GM23338 (cell line): ENCODE measurements around the gene UBN1. TPM values are rescaled to one million over a fixed set of nuclear protein-coding genes. Genes with fewer than 3 reads are reported as not detected.

Experiments used
- ATAC-seq: fragments of 200-7000 bp; cut with Tn5 transposase; 3 replicates; pipeline ENCODE4 v1.9.1; 2020
- DNase-seq: peaks from one replicate; pipeline ENCODE4 v3.0.0-alpha.2; 2015; ENCODE audit warnings: low spot score
- H2AFZ ChIP-seq: fragments of 200-600 bp; sonication (generic); 2 replicates; pipeline ENCODE4 v1.8.0; 2016; ENCODE audit warnings: antibody characterized with exemption, mild to moderate bottlenecking, moderate library complexity
- H3F3A ChIP-seq: fragments of 200-600 bp; sonication (generic); replicated peaks from 2 replicates; pipeline ENCODE4 v1.8.0; 2017; ENCODE audit warnings: antibody characterized with exemption, mixed run types, low read depth
- H3K27ac ChIP-seq: fragments of 200-600 bp; sonication (generic); 2 replicates; pipeline ENCODE4 v1.6.1; 2016; ENCODE audit warnings: low read depth
- H3K27me3 ChIP-seq: fragments of 200-600 bp; sonication (generic); 2 replicates; pipeline ENCODE4 v1.8.0; 2016; ENCODE audit warnings: mild to moderate bottlenecking, mixed run types, moderate library complexity; ENCODE audit not compliant: insufficient read depth
- H3K36me3 ChIP-seq: fragments of 200-600 bp; sonication (generic); 2 replicates; pipeline ENCODE4 v1.8.0; 2016; ENCODE audit warnings: mild to moderate bottlenecking; ENCODE audit not compliant: insufficient read depth
- H3K4me1 ChIP-seq: fragments of 200-600 bp; sonication (generic); 2 replicates; pipeline ENCODE4 v1.8.0; 2016; ENCODE audit warnings: mild to moderate bottlenecking, moderate library complexity; ENCODE audit not compliant: insufficient read depth
- H3K4me2 ChIP-seq: fragments of 200-600 bp; sonication (generic); 2 replicates; pipeline ENCODE4 v1.7.1; 2017; ENCODE audit warnings: mixed run types
- H3K4me3 ChIP-seq: fragments of 200-600 bp; sonication (generic); 2 replicates; pipeline ENCODE4 v1.6.1; 2016; ENCODE audit warnings: mixed run types
- H3K79me2 ChIP-seq: fragments of 200-600 bp; sonication (generic); replicated peaks from 2 replicates; pipeline ENCODE4 v1.8.0; 2017; ENCODE audit warnings: mild to moderate bottlenecking; ENCODE audit not compliant: insufficient read depth
- H3K9me2 ChIP-seq: fragments of 200-600 bp; sonication (generic); 2 replicates; pipeline ENCODE4 v1.8.0; 2017; ENCODE audit not compliant: insufficient read depth
- H4K20me1 ChIP-seq: fragments of 200-600 bp; sonication (generic); replicated peaks from 2 replicates; pipeline ENCODE4 v1.8.0; 2017; ENCODE audit warnings: mild to moderate bottlenecking; ENCODE audit not compliant: insufficient read depth
- H3K27ac Mint-ChIP-seq: 2 replicates; pipeline ENCODE4 v1.8.0; 2020; ENCODE audit warnings: inconsistent platforms, mild to moderate bottlenecking, moderate library complexity, mixed read lengths
- H3K27me3 Mint-ChIP-seq: 3 replicates; pipeline ENCODE4 v1.8.0; 2022; ENCODE audit warnings: low read depth, mild to moderate bottlenecking, moderate library complexity, mixed read lengths, inconsistent platforms; ENCODE audit not compliant: insufficient read depth, poor library complexity
- H3K36me3 Mint-ChIP-seq: 3 replicates; pipeline ENCODE4 v1.8.0; 2021; ENCODE audit warnings: low read depth, mild to moderate bottlenecking, inconsistent platforms, moderate library complexity, mixed read lengths
- H3K4me1 Mint-ChIP-seq: 3 replicates; pipeline ENCODE4 v1.8.0; 2020; ENCODE audit warnings: mild to moderate bottlenecking, inconsistent platforms, mixed read lengths
- H3K4me3 Mint-ChIP-seq: 3 replicates; pipeline ENCODE4 v1.8.0; 2021; ENCODE audit warnings: moderate library complexity, mild to moderate bottlenecking, inconsistent platforms, mixed read lengths
- H3K9me3 Mint-ChIP-seq: 3 replicates; pipeline ENCODE4 v1.8.0; 2020; ENCODE audit warnings: moderate library complexity, mild to moderate bottlenecking, inconsistent platforms, mixed read lengths
- EZH2phosphoT487 ChIP-seq: fragments of 200-600 bp; sonication (generic); IDR thresholded peaks from one replicate; pipeline ENCODE4 v1.8.1; 2018; ENCODE audit warnings: antibody characterized with exemption; ENCODE audit not compliant: unreplicated experiment
- JUNB ChIP-seq: IDR thresholded peaks from one replicate; pipeline ENCODE4 v1.6.1; 2016; ENCODE audit warnings: antibody characterized with exemption; ENCODE audit not compliant: unreplicated experiment
- ZNF331 ChIP-seq: fragments of 250-450 bp; sonication (Bioruptor Pico); IDR thresholded peaks from 2 replicates; pipeline ENCODE4 v1.5.0; 2020; ENCODE audit warnings: low read depth, mild to moderate bottlenecking, moderate library complexity
- polyA plus RNA-seq: library from polyadenylated mRNA; unstranded; fragments of >200 nt; fragmentation: Nextera tagmentation; extraction: Ambion mirVana; gene quantifications from 2 replicates; pipeline ENCODE4 v1.2.1, GENCODE V29; 2016
- total RNA-seq: library from RNA; depleted of rRNA; stranded (reverse); fragments of >200 nt; shearing (Covaris generic); gene quantifications from 2 replicates; pipeline ENCODE4 v1.2.3, GENCODE V29; 2014
- TF ChIP-seq, protein P1 (sequence below): fragments of 250-450 bp; sonication (Bioruptor Pico); IDR thresholded peaks from 2 replicates; pipeline ENCODE4 v1.5.0; 2020; ENCODE audit warnings: mild to moderate bottlenecking, moderate library complexity
- TF ChIP-seq, protein P2 (sequence below): IDR thresholded peaks from 2 replicates; pipeline ENCODE4 v1.6.1; 2016; ENCODE audit warnings: antibody characterized with exemption
- TF ChIP-seq, protein P3 (sequence below), 2 experiments: fragments of 200-600 bp in 1 of 2; sonication (generic) in 1 of 2; conservative IDR thresholded peaks; 2 replicates each; pipeline versions ENCODE4 v1.5.1 to v1.6.1; 2016 to 2017; ENCODE audit warnings: antibody characterized with exemption in 2 of 2, low read depth in 2 of 2, mild to moderate bottlenecking in 2 of 2, moderate library complexity in 1 of 2

UBN1 gene
- total and polyA plus RNA-seq, 2 experiments from 2014 or later, result 18.3 to 46.8 TPM

DNA sequence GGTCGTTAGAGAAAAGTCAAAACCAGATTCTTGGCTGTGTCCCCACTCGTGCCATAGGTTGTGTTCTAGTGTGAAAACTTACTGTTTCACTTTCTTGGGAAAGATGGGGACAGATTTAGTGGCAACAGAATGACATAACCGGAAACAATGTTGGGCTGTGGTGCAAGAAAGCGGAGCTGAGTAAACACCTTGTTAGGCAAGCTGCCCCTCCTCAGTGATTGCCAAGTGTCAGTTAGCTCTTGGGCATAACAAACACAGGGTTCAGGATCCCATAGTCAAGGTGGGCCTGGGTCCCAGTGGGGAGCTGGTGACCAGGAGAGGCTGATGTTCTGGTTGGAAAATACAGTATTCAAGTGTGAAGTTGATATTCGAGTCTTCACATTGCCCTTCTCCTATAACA lies 15.4 kb downstream of the UBN1 start (continued):
- TF ChIP-seq, protein P1, sequence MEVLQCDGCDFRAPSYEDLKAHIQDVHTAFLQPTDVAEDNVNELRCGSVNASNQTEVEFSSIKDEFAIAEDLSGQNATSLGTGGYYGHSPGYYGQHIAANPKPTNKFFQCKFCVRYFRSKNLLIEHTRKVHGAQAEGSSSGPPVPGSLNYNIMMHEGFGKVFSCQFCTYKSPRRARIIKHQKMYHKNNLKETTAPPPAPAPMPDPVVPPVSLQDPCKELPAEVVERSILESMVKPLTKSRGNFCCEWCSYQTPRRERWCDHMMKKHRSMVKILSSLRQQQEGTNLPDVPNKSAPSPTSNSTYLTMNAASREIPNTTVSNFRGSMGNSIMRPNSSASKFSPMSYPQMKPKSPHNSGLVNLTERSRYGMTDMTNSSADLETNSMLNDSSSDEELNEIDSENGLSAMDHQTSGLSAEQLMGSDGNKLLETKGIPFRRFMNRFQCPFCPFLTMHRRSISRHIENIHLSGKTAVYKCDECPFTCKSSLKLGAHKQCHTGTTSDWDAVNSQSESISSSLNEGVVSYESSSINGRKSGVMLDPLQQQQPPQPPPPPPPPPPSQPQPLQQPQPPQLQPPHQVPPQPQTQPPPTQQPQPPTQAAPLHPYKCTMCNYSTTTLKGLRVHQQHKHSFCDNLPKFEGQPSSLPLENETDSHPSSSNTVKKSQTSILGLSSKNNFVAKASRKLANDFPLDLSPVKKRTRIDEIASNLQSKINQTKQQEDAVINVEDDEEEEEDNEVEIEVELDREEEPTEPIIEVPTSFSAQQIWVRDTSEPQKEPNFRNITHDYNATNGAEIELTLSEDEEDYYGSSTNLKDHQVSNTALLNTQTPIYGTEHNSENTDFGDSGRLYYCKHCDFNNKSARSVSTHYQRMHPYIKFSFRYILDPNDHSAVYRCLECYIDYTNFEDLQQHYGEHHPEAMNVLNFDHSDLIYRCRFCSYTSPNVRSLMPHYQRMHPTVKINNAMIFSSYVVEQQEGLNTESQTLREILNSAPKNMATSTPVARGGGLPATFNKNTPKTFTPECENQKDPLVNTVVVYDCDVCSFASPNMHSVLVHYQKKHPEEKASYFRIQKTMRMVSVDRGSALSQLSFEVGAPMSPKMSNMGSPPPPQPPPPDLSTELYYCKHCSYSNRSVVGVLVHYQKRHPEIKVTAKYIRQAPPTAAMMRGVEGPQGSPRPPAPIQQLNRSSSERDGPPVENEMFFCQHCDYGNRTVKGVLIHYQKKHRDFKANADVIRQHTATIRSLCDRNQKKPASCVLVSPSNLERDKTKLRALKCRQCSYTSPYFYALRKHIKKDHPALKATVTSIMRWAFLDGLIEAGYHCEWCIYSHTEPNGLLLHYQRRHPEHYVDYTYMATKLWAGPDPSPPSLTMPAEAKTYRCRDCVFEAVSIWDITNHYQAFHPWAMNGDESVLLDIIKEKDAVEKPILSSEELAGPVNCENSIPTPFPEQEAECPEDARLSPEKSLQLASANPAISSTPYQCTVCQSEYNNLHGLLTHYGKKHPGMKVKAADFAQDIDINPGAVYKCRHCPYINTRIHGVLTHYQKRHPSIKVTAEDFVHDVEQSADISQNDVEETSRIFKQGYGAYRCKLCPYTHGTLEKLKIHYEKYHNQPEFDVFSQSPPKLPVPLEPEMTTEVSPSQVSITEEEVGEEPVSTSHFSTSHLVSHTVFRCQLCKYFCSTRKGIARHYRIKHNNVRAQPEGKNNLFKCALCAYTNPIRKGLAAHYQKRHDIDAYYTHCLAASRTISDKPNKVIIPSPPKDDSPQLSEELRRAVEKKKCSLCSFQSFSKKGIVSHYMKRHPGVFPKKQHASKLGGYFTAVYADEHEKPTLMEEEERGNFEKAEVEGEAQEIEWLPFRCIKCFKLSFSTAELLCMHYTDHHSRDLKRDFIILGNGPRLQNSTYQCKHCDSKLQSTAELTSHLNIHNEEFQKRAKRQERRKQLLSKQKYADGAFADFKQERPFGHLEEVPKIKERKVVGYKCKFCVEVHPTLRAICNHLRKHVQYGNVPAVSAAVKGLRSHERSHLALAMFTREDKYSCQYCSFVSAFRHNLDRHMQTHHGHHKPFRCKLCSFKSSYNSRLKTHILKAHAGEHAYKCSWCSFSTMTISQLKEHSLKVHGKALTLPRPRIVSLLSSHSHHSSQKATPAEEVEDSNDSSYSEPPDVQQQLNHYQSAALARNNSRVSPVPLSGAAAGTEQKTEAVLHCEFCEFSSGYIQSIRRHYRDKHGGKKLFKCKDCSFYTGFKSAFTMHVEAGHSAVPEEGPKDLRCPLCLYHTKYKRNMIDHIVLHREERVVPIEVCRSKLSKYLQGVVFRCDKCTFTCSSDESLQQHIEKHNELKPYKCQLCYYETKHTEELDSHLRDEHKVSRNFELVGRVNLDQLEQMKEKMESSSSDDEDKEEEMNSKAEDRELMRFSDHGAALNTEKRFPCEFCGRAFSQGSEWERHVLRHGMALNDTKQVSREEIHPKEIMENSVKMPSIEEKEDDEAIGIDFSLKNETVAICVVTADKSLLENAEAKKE (CRISPR knock-in tag), result no peak

DNA sequence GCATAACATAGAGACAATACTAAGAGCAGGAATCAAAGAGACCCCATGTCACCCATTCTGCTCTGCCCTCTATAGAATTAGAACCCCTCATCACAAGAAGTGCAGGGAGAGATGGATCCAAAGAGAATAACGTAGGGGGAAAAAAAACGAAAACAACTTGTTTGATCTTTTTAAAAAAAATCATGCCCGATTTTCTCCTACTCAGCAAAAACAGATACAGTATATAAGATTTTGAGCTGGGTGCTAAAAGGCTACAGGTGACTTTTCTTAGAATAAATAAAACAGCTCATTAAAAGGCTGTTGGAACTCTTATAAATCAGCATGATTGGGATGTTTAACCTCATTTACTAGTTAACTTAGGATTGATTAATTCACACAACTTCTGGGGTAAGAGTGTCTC lies 17.4 kb downstream of the UBN1 start:
- Histone ChIP-seq H3K27ac (no peak overlapping the region), H2AFZ (no peak overlapping the region), H3K4me3 (no peak overlapping the region), H3K36me3 (peaks cover 13% of the 10 kb centered on the region), H3F3A (0 out of 2 replicates have a peak, but pooled peaks cover 5% of the 10 kb centered on the region), H3K79me2 (peaks cover 75% of the 10 kb centered on the region), H3K9me2 (no peaks in the 10 kb centered on the region), H3K27me3 (no peaks in the 10 kb centered on the region), H3K4me2 (no peak overlapping the region), H4K20me1 (peaks cover 55% of the 10 kb centered on the region), H3K4me1 (no peaks in the 10 kb centered on the region)
- H3K9me3 Mint-ChIP-seq, result no peaks in the 10 kb centered on the region
- H3K36me3 Mint-ChIP-seq, result peaks cover 35% of the 10 kb centered on the region
- no peak overlapping the region for H3K27ac Mint-ChIP-seq
- H3K27me3 Mint-ChIP-seq, result peaks cover 3% of the 10 kb centered on the region
- no peaks in the 10 kb centered on the region for H3K4me1 Mint-ChIP-seq
- DNase-seq (no peak), ATAC-seq (no peak)
- no peak overlapping the region for H3K4me3 Mint-ChIP-seq
- TF ChIP-seq JUNB, result no peak
- TF ChIP-seq ZNF331 (CRISPR knock-in tag), result no peak
- TF ChIP-seq, protein P2, sequence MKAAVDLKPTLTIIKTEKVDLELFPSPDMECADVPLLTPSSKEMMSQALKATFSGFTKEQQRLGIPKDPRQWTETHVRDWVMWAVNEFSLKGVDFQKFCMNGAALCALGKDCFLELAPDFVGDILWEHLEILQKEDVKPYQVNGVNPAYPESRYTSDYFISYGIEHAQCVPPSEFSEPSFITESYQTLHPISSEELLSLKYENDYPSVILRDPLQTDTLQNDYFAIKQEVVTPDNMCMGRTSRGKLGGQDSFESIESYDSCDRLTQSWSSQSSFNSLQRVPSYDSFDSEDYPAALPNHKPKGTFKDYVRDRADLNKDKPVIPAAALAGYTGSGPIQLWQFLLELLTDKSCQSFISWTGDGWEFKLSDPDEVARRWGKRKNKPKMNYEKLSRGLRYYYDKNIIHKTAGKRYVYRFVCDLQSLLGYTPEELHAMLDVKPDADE, result no peak
- TF ChIP-seq, protein P1 (CRISPR knock-in tag), result no peak
- no peak for TF ChIP-seq EZH2phosphoT487
- TF ChIP-seq, protein P3, sequence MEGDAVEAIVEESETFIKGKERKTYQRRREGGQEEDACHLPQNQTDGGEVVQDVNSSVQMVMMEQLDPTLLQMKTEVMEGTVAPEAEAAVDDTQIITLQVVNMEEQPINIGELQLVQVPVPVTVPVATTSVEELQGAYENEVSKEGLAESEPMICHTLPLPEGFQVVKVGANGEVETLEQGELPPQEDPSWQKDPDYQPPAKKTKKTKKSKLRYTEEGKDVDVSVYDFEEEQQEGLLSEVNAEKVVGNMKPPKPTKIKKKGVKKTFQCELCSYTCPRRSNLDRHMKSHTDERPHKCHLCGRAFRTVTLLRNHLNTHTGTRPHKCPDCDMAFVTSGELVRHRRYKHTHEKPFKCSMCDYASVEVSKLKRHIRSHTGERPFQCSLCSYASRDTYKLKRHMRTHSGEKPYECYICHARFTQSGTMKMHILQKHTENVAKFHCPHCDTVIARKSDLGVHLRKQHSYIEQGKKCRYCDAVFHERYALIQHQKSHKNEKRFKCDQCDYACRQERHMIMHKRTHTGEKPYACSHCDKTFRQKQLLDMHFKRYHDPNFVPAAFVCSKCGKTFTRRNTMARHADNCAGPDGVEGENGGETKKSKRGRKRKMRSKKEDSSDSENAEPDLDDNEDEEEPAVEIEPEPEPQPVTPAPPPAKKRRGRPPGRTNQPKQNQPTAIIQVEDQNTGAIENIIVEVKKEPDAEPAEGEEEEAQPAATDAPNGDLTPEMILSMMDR (conservative IDR thresholded peaks at IDR 0.05; ENCODE audit: low read depth in 2 of 2), result no peak
